Suprapubic skin (tissue), 4 donors: Measurements from ENCODE around the gene TNFAIP8L2.

Experiments used
- POLR2A ChIP-seq, 2 donors: fragments of 450-650 bp; IDR thresholded peaks; one replicate each; pipeline ENCODE4 v1.6.1; 2017; ENCODE audit warnings: antibody characterized with exemption in 2 of 2, mild to moderate bottlenecking in 2 of 2, moderate library complexity in 2 of 2
- POLR2AphosphoS5 ChIP-seq, 3 donors: sonication (generic); formaldehyde crosslinking; IDR thresholded peaks; one replicate each; pipeline ENCODE4 v1.6.1; 2017; ENCODE audit warnings: antibody characterized with exemption in 3 of 3
- TF ChIP-seq, protein P1 (sequence below), 2 donors: fragments of 200-600 bp in 1 of 2; fragments of 450-650 bp in 1 of 2; sonication (generic) in 1 of 2; IDR thresholded peaks; one replicate each; pipeline ENCODE4 v1.5.1; 2016 to 2019; ENCODE audit warnings: antibody characterized with exemption in 2 of 2, mild to moderate bottlenecking in 1 of 2, moderate library complexity in 1 of 2

DNA sequence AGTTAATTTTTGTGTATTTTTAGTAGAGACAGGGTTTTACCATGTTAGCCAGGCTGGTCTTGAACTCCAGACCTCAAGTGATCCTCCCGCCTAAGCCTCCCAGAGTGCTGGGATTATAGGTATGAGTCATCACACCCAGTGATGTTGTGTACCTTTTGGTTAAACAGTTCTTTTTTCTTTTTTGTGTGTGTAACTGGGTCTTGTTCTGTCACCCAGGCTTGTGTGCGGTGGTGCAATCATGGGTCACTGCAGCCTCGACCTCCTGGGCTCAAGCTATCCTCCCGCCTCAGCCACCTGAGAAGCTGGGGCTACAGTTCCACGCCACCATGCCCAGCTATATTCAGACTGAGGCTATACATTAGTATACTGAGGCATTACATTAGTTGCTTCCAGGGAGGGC, 48.1 kb upstream of the TNFAIP8L2 start:
- TF ChIP-seq, protein P1, sequence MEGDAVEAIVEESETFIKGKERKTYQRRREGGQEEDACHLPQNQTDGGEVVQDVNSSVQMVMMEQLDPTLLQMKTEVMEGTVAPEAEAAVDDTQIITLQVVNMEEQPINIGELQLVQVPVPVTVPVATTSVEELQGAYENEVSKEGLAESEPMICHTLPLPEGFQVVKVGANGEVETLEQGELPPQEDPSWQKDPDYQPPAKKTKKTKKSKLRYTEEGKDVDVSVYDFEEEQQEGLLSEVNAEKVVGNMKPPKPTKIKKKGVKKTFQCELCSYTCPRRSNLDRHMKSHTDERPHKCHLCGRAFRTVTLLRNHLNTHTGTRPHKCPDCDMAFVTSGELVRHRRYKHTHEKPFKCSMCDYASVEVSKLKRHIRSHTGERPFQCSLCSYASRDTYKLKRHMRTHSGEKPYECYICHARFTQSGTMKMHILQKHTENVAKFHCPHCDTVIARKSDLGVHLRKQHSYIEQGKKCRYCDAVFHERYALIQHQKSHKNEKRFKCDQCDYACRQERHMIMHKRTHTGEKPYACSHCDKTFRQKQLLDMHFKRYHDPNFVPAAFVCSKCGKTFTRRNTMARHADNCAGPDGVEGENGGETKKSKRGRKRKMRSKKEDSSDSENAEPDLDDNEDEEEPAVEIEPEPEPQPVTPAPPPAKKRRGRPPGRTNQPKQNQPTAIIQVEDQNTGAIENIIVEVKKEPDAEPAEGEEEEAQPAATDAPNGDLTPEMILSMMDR (IDR thresholded peaks at IDR 0.05) = no peak
- TF ChIP-seq POLR2AphosphoS5 (IDR thresholded peaks at IDR 0.05) = no peak
- no peak for TF ChIP-seq POLR2A (IDR thresholded peaks at IDR 0.05)
